GM12864 (cell line): Measurements from ENCODE around the gene MED12L.
"Not testable (repeated sequence)": the region's sequence is repeated elsewhere in the genome, so short reads cannot be mapped to it uniquely, and the experiment has no call there.

ENCODE experiments used
- DNase-seq: peaks from one replicate; pipeline ENCODE4 v3.0.0-alpha.2; 2011; ENCODE audit warnings: low read depth
- H3K4me3 ChIP-seq: 2 replicates; pipeline ENCODE4 v1.5.1; 2011; ENCODE audit warnings: mild to moderate bottlenecking, low read depth, low read length, control low read depth
- CTCF ChIP-seq: IDR thresholded peaks from 2 replicates; pipeline ENCODE4 v1.5.1; 2011; ENCODE audit warnings: low read depth, mild to moderate bottlenecking, moderate library complexity, low read length, control low read depth, inconsistent platforms; ENCODE audit errors: missing control alignments

Gene MED12L

GRCh38 chr3:151052756-151053155 lies 32.7 kb upstream of the MED12L start:
- no peak overlapping the region for H3K4me3 ChIP-seq
- no peak for TF ChIP-seq CTCF
- no peak for DNase-seq

- DNase-seq, result no peak
- no peak overlapping the region for H3K4me3 ChIP-seq
- no peak for TF ChIP-seq CTCF
These were observed 26.7 kb upstream of the MED12L start for GRCh38 chr3:151058740-151059139.

- TF ChIP-seq CTCF, result no peak
- H3K4me3 ChIP-seq, result no peak overlapping the region
- no peak for DNase-seq
These were observed 22.9 kb upstream of the MED12L start for GRCh38 chr3:151062611-151063010.

- no peak overlapping the region for H3K4me3 ChIP-seq
- no peak for DNase-seq
- peak; percentile 58 for TF ChIP-seq CTCF
These were observed 18.3 kb upstream of the MED12L start for GRCh38 chr3:151067158-151067557.

- not testable (repeated sequence) for DNase-seq, H3K4me3 ChIP-seq
These were observed 12.6 kb upstream of the MED12L start for GRCh38 chr3:151072842-151073241.

- TF ChIP-seq CTCF, result no peak
- DNase-seq, result no peak
- no peak overlapping the region for H3K4me3 ChIP-seq
These were observed 11.2 kb upstream of the MED12L start for GRCh38 chr3:151074256-151074655.

- TF ChIP-seq CTCF, result no peak
- no peak overlapping the region for H3K4me3 ChIP-seq
These were observed 9.4 kb upstream of the MED12L start for GRCh38 chr3:151075869-151076562.

More at GRCh38 chr3:151075869-151076562, 9.4 kb upstream of the MED12L start:
- DNase-seq, result no peak
